Stimulated activated naive CD8-positive, alpha-beta T cell treated with anti-CD3 and anti-CD28 coated beads, Interleukin-15, amount 100 ng/mL, for 72 hours (primary cell): ENCODE results near the gene UNC5A.

ENCODE experiments used
- ATAC-seq: fragments of 150-1000 bp; cut with Tn5 transposase; 2 replicates; pipeline ENCODE4 v1.10.0; 2021; ENCODE audit warnings: mild to moderate bottlenecking, moderate library complexity
- DNase-seq, 2 donors: peaks; one replicate each; pipeline ENCODE4 v3.0.0; 2021 to 2022
- H3K27ac Mint-ChIP-seq, 2 donors: one replicate each; pipeline ENCODE4 v1.8.0; 2022; ENCODE audit warnings: mild to moderate bottlenecking in 2 of 2, mixed read lengths in 2 of 2, moderate library complexity in 2 of 2
- H3K27me3 Mint-ChIP-seq: one replicate; pipeline ENCODE4 v1.8.0; 2022; ENCODE audit warnings: mixed read lengths
- H3K4me1 Mint-ChIP-seq: one replicate; pipeline ENCODE4 v1.8.0; 2022; ENCODE audit warnings: mild to moderate bottlenecking, mixed read lengths
- H3K4me3 Mint-ChIP-seq, 2 donors: one replicate each; pipeline ENCODE4 v1.8.0; 2022; ENCODE audit warnings: mild to moderate bottlenecking in 2 of 2, mixed read lengths in 2 of 2, moderate library complexity in 1 of 2
- H3K9me3 Mint-ChIP-seq, 2 donors: one replicate each; pipeline ENCODE4 v1.8.0; 2022; ENCODE audit warnings: mixed read lengths in 2 of 2

Gene UNC5A

DNA sequence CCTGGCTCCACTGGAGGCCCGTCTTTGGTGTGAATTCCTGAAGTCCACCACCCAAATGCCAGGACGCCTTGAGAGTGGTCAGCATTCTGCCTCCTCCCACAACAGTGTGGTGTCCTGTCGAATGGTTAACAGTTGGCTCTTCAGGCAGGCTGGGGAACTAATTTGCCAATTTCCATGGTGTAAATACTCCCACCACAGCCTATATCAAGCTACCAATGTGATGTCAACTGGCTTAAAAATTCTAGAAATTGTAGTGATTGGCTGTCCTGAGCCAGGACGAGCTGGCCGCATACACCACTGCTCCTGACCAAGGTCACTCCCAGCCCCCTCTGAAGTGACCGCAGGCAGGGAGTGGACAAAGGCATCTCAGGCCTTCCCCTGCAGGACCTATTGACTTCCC lies 11.1 kb downstream of the UNC5A start:
- no peak overlapping the region for H3K27ac Mint-ChIP-seq
- H3K9me3 Mint-ChIP-seq = no peaks in the 10 kb centered on the region
- no peak for DNase-seq
- H3K4me1 Mint-ChIP-seq = peaks cover 22% of the 10 kb centered on the region
- peaks cover 75% of the 10 kb centered on the region for H3K27me3 Mint-ChIP-seq
- no peak for ATAC-seq
- no peak overlapping the region for H3K4me3 Mint-ChIP-seq

DNA sequence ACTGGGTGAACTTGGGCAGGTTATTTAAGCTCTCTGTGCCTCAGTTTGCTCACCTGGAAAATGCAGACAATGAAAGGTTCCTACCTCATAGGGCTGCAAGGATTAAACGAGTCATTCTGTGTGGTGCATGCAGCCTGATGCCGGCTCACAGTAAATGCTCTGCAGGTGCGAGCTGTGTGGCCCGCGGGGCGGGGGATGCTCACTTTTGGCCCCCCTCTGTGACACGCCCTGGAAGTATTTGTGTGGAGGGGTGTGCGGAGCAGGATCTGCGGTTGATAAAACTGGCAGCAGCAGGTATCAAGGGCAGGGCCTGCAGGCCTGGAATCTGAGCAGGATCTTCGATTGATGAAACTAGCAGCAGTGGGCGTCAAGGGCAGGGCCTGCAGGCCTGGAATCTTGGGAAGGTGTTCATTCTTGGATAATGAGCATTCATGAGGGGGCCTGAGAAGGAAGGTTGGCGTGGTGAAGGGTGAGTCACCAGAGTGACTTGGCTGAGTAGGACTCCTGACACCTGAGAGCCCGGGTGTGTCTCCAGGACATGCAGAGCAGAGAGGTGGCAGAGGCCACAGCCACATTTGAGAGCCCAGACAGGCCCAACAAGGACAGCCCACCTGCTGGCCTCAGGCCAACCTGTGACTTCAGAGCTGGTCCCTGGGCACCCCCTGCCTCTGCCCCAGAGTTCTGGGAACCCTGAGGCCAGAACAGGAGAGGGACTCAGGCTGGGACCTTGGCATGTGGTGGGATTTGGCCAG lies 11.9 kb downstream of the UNC5A start:
- H3K4me3 Mint-ChIP-seq = no peak overlapping the region
- peaks cover 16% of the 10 kb centered on the region for H3K4me1 Mint-ChIP-seq
- H3K27ac Mint-ChIP-seq = no peak overlapping the region
- no peak for DNase-seq
- no peaks in the 10 kb centered on the region for H3K9me3 Mint-ChIP-seq
- no peak for ATAC-seq
- H3K27me3 Mint-ChIP-seq = peaks cover 68% of the 10 kb centered on the region

DNA sequence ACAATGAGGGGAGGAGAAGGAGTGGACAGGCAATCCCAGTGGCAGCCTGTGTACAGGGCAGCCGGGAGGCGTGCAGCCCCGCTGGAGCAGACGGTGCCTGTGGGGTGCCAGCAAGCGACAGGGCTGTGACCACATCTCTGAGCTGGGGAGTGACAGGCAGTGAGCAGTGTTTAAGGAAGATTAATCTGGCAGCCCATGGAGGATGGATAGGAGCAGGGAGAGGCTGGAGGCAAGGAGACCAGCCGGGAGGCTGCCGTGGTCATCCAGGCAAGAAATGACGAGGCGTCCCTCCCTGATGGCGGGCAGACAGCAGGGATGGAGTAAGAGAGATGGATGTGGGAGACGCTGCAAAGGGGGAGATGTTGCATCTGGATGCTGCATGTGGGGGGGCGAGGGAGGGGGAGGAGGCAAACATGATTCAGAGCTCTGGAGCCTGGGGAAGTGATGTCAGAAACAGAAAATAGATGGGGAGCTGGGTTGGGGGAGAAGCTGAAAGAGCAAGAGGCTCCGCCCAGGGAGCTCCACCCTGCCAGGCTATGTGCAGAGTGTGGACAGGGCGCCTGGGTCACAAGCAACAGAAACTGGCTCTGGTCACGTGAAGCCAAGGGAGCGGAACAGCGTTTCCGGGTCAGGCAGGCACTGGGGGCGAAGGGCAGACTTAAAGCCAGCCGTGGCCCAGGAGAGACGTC lies 12.6 kb downstream of the UNC5A start:
- ATAC-seq (no peak), DNase-seq (no peak)
- H3K9me3 Mint-ChIP-seq = no peaks in the 10 kb centered on the region
- H3K27ac Mint-ChIP-seq = no peak overlapping the region
- H3K4me3 Mint-ChIP-seq = no peak overlapping the region
- H3K27me3 Mint-ChIP-seq = peaks cover 66% of the 10 kb centered on the region
- peaks cover 16% of the 10 kb centered on the region for H3K4me1 Mint-ChIP-seq

DNA sequence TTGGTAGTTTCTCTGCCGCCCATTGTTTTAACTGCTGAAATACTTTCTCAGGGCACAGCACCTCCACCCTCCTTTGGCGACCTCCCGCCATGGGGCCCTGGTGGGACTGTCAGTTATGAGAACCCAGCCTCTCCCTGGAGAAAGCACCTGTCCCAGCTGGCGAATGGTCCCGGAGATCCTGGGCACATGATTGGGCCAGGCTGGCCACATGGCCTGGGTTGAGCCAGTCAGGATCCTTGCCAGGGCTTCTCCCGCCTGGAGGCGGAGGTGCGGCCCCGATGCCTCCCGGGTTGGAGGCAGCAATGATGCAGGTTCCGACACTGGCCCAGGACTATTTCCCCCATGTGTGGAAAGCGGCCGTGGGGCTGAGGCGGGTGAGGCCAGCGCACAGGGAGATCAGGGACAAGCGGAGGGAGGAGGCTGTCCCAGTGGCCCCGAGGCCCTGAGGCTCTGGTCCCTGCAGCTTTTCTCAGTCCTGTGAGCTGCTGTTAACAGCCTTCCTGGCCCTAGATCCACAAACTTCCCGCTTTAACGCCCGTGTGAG lies 13.6 kb downstream of the UNC5A start:
- H3K27ac Mint-ChIP-seq = no peak overlapping the region
- ATAC-seq (no peak), DNase-seq (no peak)
- H3K4me3 Mint-ChIP-seq = no peak overlapping the region
- peaks cover 56% of the 10 kb centered on the region for H3K27me3 Mint-ChIP-seq
- H3K4me1 Mint-ChIP-seq = peaks cover 6% of the 10 kb centered on the region
- no peaks in the 10 kb centered on the region for H3K9me3 Mint-ChIP-seq

DNA sequence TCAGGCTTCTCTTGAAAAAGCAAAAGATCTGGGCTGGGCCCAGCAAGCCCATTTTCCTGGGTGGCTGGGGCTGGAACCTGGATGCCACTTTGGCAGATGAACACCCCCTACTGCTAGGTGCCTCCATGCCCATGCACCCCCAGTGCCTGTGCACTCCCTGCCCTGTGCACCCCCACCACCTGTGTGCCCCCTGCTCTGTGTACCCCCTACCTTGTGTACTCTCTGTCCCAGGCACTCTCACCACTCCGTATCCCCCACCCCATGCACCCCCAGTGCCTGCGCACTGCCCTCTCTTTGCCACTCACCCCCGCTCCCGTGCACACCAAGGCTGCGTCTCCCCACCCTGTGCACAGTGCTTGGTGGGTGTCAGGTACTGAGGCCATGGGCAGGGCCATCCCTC lies 14.2 kb downstream of the UNC5A start:
- peaks cover 50% of the 10 kb centered on the region for H3K27me3 Mint-ChIP-seq
- ATAC-seq (peak; percentile 64), DNase-seq (no peak)
- no peaks in the 10 kb centered on the region for H3K9me3 Mint-ChIP-seq
- no peaks in the 10 kb centered on the region for H3K4me1 Mint-ChIP-seq
- no peak overlapping the region for H3K4me3 Mint-ChIP-seq
- H3K27ac Mint-ChIP-seq = no peak overlapping the region

DNA sequence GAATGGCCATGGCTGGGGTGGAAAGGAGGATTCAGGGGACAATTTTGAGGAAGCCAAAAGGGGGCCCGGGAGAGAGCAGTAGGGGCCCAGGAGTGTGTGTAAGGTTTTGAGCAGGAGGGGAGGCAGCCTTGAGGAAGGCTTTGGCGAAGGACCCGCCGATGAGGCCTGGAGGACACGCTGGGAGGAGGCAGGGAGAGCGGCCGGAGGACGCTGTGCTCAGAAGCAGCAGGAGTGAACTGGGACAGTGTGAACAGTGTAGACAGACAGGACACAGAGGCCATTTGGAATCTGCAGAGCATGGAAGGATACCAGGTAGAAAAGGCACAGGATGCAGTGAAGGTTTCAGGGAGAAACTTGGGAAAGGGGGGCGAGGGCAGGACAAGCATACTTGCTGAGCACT lies 14.9 kb downstream of the UNC5A start:
- DNase-seq (no peak), ATAC-seq (no peak)

DNA sequence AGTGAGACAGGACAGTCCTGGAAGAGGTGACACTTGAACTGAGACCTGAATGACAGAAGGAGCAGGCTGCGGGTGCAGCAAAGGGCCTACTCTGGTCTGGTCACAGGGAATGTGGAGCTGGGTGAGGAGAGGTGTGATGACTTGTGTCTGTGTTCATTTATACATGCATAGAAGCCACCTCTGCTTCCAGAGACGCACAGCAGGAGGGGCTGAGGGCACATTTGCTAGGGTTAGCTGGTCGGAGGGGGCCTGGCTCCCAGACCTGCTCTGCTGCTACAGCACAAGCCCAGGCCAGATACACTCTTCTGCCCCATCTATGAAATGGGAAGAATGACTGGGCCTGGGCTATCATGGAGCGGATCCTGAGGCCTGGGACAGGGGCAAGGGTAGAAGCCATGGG lies 15.6 kb downstream of the UNC5A start:
- ATAC-seq = no peak

More for the DNA sequence above, 14.9 kb downstream of the UNC5A start:
- H3K27me3 Mint-ChIP-seq = peaks cover 44% of the 10 kb centered on the region
- H3K27ac Mint-ChIP-seq = no peak overlapping the region
- no peaks in the 10 kb centered on the region for H3K9me3 Mint-ChIP-seq
- no peaks in the 10 kb centered on the region for H3K4me1 Mint-ChIP-seq
- H3K4me3 Mint-ChIP-seq = no peak overlapping the region

DNA sequence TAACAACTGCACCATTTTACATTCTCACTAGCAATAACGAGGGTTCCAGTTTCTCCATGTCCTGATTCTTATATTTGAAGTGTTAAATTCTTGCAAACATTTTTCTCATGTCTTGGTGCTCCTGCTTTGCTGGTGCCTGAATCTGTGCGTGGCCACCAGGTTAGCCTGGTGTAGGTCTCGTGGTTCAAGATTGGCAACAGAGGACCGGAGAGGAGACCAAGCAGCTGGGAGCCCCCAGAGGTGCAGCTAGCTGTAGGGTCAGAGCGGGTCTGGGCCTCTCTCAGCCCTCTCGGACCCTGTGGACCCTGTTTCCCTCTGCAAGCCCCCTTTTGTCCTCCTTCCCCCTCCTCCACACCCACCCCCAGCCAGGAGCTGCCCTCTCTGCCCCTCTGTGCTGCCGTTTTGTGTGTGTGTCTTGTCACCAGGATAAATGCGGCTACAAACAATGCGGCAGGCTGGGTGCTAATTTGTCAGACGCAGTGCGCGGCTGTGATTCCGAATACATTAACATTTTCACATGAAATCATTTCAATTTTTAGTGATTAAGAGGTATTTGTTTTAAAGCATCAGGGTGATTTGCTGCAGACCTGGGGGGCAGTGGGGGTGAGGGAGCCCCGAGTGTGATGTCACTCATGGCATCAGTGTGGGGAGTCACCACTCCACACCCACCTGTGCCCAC lies 17.5 kb downstream of the UNC5A start:
- Mint-ChIP-seq H3K9me3 (no peaks in the 10 kb centered on the region), H3K4me3 (no peak overlapping the region), H3K4me1 (peaks cover 6% of the 10 kb centered on the region), H3K27me3 (peaks cover 27% of the 10 kb centered on the region), H3K27ac (no peak overlapping the region)
- DNase-seq = no peak
- no peak for ATAC-seq

More for the DNA sequence above, 15.6 kb downstream of the UNC5A start:
- no peaks in the 10 kb centered on the region for H3K4me1 Mint-ChIP-seq
- H3K27me3 Mint-ChIP-seq = peaks cover 37% of the 10 kb centered on the region
- no peaks in the 10 kb centered on the region for H3K9me3 Mint-ChIP-seq
- no peak overlapping the region for H3K4me3 Mint-ChIP-seq
- DNase-seq = no peak
- no peak overlapping the region for H3K27ac Mint-ChIP-seq

DNA sequence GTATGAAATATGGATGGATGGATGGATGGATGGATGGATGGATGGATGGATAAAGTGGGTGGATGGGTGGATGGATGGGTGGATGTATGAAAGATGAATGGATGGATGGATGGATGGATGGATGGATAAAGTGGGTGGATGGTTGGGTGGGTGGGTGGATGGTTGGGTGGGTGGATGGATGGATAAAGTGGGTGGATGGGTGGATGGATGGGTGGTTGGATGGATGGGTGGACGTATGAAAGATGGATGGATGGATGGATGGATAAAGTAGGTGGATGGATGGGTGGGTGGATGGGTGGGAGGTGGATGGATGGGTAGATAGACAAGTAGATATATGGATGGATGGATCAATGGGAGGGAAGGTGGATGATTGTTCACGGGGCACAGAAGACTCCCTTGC lies 19.0 kb downstream of the UNC5A start:
- Mint-ChIP-seq H3K27me3 (peaks cover 31% of the 10 kb centered on the region), H3K4me1 (peaks cover 6% of the 10 kb centered on the region), H3K4me3 (no peak overlapping the region), H3K27ac (no peak overlapping the region), H3K9me3 (no peaks in the 10 kb centered on the region)
- DNase-seq (no peak), ATAC-seq (no peak)

DNA sequence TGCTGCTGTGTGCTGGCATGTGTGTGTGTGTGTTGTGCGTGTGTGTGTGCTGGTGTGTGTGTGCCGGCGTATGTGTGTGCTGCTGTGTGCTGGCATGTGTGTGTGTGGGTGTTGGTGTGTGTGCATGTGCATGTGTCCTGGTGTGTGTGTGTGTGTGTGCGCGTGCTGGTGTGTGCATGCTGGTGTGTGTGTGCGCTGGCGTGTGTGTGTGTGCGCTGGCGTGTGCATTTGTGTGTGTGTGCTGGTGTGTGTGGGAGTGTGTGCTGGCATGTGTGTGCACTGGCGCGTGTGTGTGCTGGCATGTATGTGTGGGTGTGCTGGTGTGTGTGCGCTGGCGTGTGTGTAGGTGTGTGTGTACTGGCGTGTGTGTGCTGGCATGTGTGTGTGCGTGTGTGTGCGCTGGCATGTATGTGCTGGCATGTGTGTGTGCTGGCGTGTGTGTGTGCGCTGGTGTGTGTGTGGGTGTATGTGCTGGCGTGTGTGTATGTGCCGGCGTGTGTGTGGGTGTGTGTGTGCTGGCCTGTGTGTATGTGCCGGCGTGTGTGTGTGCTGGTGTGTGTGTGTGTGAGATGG lies 20.1 kb downstream of the UNC5A start:
- ATAC-seq = no peak
- H3K27ac Mint-ChIP-seq = no peak overlapping the region
- H3K9me3 Mint-ChIP-seq = no peaks in the 10 kb centered on the region
- peaks cover 33% of the 10 kb centered on the region for H3K27me3 Mint-ChIP-seq
- no peak for DNase-seq
- H3K4me3 Mint-ChIP-seq = no peak overlapping the region
- H3K4me1 Mint-ChIP-seq = peaks cover 6% of the 10 kb centered on the region

DNA sequence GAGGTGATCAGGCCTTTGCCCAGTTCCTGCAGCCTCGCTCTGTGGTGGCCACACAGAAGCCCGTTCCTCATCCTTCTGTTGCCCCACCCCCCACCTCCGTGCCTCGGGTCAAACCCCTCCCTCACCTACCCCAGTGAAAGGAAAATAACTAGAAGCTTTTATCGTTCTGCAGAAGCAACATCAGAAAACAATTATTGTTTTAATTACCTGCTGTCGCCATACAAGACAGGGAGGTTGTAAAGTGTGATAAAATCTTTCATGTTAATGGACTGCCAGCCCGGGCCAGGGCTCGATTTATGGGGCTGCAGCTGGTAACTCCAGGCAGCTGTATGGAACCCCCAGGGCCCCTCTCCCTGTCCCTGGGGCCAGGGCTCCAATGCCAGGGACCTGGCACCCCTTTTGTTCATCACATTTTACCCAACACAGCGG lies 20.6 kb downstream of the UNC5A start:
- Mint-ChIP-seq H3K4me3 (no peak overlapping the region), H3K4me1 (peaks cover 6% of the 10 kb centered on the region), H3K27ac (no peak overlapping the region), H3K9me3 (no peaks in the 10 kb centered on the region), H3K27me3 (peaks cover 38% of the 10 kb centered on the region)
- ATAC-seq = no peak
- no peak for DNase-seq

DNA sequence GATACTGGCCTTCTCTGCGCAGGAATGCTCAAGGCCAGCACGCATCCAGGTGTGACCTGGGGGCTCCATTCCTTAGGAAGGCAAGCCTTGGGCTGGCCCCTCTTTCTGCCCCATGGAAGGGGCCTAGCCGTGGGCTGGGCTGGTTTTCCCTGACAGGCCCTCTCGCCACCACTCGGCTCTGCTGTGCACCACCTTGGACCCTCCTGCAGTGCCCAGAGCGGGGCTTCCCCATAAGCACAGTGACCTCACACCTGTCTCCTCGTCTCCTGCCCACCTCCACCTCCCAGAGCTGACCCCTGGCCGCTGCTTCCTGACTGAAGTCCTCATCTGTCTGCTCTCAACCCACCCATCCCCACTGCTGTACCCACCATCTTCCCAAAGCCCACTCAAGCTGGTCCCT lies 21.1 kb downstream of the UNC5A start:
- DNase-seq (no peak), ATAC-seq (no peak)
- no peak overlapping the region for H3K4me3 Mint-ChIP-seq
- H3K27ac Mint-ChIP-seq = no peak overlapping the region
- peaks cover 6% of the 10 kb centered on the region for H3K4me1 Mint-ChIP-seq
- no peaks in the 10 kb centered on the region for H3K9me3 Mint-ChIP-seq
- peaks cover 41% of the 10 kb centered on the region for H3K27me3 Mint-ChIP-seq

DNA sequence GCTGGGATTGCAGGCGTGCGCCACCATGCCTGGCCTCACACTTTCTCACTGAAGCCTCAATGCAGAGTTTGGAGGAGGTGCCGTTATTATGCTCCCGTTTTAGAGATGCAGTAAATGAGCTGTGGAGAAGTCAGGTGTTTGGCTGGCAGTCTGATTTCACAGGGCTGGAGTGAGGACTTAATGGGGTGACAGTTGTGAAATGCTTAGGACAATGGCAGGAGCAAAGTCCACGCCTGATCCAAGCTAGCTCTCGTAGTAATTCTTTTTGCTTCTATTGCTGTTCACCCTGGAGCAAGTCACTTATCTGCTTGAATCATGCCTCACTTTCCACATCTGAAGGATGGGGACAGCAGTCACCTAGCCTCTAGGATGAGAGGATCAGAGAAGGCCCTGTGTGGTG lies 21.8 kb downstream of the UNC5A start:
- DNase-seq (no peak), ATAC-seq (no peak)
- peaks cover 6% of the 10 kb centered on the region for H3K4me1 Mint-ChIP-seq
- H3K27ac Mint-ChIP-seq = no peak overlapping the region
- H3K9me3 Mint-ChIP-seq = no peaks in the 10 kb centered on the region
- H3K27me3 Mint-ChIP-seq = peaks cover 46% of the 10 kb centered on the region
- H3K4me3 Mint-ChIP-seq = no peak overlapping the region

DNA sequence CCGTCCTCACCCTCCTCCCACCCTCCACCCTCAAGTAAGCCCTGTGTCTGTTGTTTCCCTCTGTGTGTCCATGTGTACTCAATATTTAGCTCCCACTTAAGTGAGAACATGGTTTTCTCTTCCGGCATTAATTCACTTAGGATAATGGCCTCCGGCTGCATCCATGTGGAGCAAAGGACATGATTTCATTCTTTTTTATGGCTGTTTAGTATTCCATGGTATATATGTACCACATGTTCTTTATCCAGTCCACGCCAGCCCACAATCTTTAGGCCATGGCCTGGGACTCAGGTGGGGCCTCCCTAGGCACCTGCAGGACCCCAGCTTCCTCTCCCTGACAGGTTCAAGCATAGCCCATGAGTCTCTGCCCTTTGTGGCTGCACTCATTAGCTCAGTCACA lies 22.9 kb downstream of the UNC5A start:
- Mint-ChIP-seq H3K4me3 (no peak overlapping the region), H3K27ac (no peak overlapping the region), H3K4me1 (peaks cover 6% of the 10 kb centered on the region), H3K9me3 (no peaks in the 10 kb centered on the region), H3K27me3 (peaks cover 51% of the 10 kb centered on the region)
- ATAC-seq (no peak), DNase-seq (no peak)

DNA sequence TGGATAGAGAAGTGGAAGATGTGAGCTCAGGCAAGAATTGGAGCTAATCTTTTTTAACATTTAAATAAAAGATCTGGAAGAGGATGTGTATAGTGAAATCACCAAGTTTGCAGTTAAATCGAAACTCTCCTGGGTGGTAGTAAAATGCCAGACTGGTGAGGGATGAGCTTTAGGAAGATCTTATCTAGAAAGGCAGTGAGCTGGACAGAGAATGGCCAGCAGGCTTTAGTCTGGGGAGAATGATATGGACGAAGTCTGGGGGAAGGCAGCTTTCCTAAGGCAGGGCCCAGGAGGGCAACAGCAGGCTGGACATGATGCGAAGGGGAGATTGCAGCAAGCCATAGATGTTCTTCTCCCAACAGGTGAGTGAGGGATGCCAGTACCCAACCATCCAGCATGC lies 25.6 kb downstream of the UNC5A start:
- Mint-ChIP-seq H3K4me1 (peaks cover 6% of the 10 kb centered on the region), H3K27me3 (peaks cover 75% of the 10 kb centered on the region), H3K9me3 (no peaks in the 10 kb centered on the region), H3K27ac (no peak overlapping the region), H3K4me3 (no peak overlapping the region)
- DNase-seq (no peak), ATAC-seq (no peak)
